Esophagus squamous epithelium (tissue), 5 donors: Measurements from ENCODE around the gene ERMP1. TPM values are rescaled to one million over a fixed set of nuclear protein-coding genes. Genes with fewer than 3 reads are reported as not detected.

ENCODE experiments used
- DNase-seq: peaks from one replicate; lab custom pipeline; 2025; lab: John Stamatoyannopoulos, UW
- H3K27ac ChIP-seq, 4 donors: fragments of 200-600 bp; sonication (generic); one replicate each; pipeline ENCODE4 v1.5.1; 2016 to 2019; ENCODE audit warnings: mild to moderate bottlenecking in 1 of 4
- H3K27me3 ChIP-seq, 4 donors: fragments of 200-600 bp; sonication (generic); 1 replicate in 3 of 4; 2 replicates in 1 of 4; pipeline versions ENCODE4 v1.5.1 to v1.6.0; 2017 to 2021; ENCODE audit warnings: antibody characterized with exemption in 1 of 4
- H3K36me3 ChIP-seq, 3 donors: fragments of 200-600 bp; sonication (generic); one replicate each; pipeline ENCODE4 v1.5.1; 2016 to 2019
- H3K4me1 ChIP-seq, 3 donors: fragments of 200-600 bp; sonication (generic); one replicate each; pipeline ENCODE4 v1.5.1; 2017 to 2019
- H3K4me3 ChIP-seq, 4 donors: fragments of 200-600 bp; sonication (generic); 1 replicate in 3 of 4; 2 replicates in 1 of 4; pipeline ENCODE4 v1.5.1; 2016 to 2019; ENCODE audit warnings: mild to moderate bottlenecking in 2 of 4, moderate library complexity in 1 of 4
- H3K9me3 ChIP-seq, 3 donors: fragments of 200-600 bp; sonication (generic); one replicate each; pipeline ENCODE4 v1.5.1; 2016 to 2019
- CTCF ChIP-seq, 6 experiments: fragments of 450-650 bp in 4 of 6; fragments of 200-600 bp in 2 of 6; sonication (generic) in 2 of 6; IDR thresholded peaks; one replicate each; pipeline ENCODE4 v1.5.1; 2016 to 2019; ENCODE audit warnings: antibody characterized with exemption in 6 of 6, mild to moderate bottlenecking in 4 of 6, moderate library complexity in 4 of 6
- POLR2A ChIP-seq, 4 donors: fragments of 450-650 bp; IDR thresholded peaks; one replicate each; pipeline ENCODE4 v1.6.1; 2017; ENCODE audit warnings: antibody characterized with exemption in 4 of 4, mild to moderate bottlenecking in 4 of 4, moderate library complexity in 3 of 4
- WGBS, 2 donors: methylation state at CpG; one replicate each; pipeline ENCODE4 v1.1.5; 2018; 5-methylcytosine and 5-hydroxymethylcytosine counted together
- intact Hi-C: fragments of 100-400 bp; cut with DNase I; formaldehyde crosslinking; loops from one replicate; pipeline ENCODE4 v1.15.0; 2022
- total RNA-seq, 4 donors: library from RNA; depleted of rRNA; stranded (reverse); fragments of >200 nt; gene quantifications; one replicate each; pipeline ENCODE4 v1.1.0, GENCODE V29; 2016
- donor health status: DM: yes; HTN: yes; CAD: no.

Gene ERMP1
- total RNA-seq, 4 donors from 2014 or later = 24.4 to 38.2 (median 29.9) TPM

DNA sequence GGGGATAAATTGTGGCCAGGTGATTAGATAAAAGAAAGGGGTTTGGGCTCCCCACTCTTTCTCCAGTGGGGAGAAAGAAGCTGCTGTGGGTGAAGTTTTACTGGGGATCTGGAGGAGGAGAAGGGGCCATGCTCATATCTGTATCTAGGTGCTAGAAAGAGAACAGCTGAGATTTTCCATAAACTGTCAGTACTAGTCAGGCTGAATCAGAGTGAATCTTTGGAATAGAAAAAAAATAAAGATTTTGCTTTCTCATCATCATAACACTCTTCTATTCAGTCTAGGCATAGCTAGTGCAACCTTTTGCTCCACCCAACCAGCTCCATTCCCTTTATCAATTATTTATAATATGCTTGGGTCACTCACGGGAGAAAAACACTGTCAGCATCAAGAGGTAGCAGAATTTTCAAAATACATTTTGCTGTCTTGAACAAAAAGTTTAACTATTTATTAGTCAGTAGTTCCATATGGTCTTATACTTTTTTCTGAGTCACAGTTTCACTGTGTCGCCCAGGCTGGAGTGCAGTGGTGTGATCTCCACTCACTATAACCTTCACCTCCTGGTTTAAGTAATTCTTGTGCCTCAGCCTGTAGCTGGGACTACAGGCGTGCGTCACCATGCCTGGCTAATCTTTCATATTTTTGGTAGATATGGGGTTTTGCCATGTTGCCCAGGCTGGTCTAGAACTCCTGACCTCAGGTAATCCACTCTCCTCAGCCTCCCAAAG, 21.3 kb upstream of the ERMP1 start:
- Histone ChIP-seq H3K4me1 (peaks cover 5 to 27% (median 14%) of the 10 kb centered on the region in 3 donors), H3K9me3 (no peaks in the 10 kb centered on the region), H3K4me3 (no peak overlapping the region), H3K27me3 (no peaks in the 10 kb centered on the region), H3K36me3 (peaks cover 0 to 8% (median 0%) of the 10 kb centered on the region in 3 donors), H3K27ac (no peak overlapping the region)
- no peak for DNase-seq
- intact Hi-C loops = no loop called here
- WGBS, 2 donors = 86 to 93% methylated on average over 4 of the region's 4 CpGs
- TF ChIP-seq POLR2A (IDR thresholded peaks at IDR 0.05) (no peak), CTCF (IDR thresholded peaks at IDR 0.05) (no peak)

DNA sequence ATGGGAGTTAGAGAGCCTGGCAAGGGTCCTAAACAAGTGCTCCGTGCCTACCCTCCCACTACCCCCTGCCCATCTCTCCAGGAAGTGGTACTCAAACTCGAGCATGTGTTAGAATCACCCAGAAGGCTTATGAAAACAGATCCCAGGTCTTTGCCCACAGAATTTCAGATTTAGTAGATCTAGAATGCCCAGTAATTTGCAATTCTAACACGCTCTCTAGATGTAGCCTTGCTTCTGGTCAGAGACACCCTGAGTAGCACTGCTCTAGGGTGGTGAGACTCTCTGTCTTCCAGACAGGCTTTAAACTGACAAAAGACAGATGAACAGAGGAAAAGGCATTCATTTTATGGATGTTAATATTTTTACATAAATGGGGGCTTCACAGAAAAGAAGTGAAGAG, 20.7 kb upstream of the ERMP1 start:
- WGBS, 2 donors = 65 to 86% methylated on average over 3 of the region's 3 CpGs
- peaks cover 0 to 8% (median 0%) of the 10 kb centered on the region in 3 donors for H3K36me3 ChIP-seq
- no peak overlapping the region for H3K4me3 ChIP-seq
- H3K9me3 ChIP-seq = no peaks in the 10 kb centered on the region
- H3K27ac ChIP-seq = no peak overlapping the region
- TF ChIP-seq POLR2A (IDR thresholded peaks at IDR 0.05) = no peak
- no peak for TF ChIP-seq CTCF (IDR thresholded peaks at IDR 0.05)
- peaks cover 5 to 27% (median 14%) of the 10 kb centered on the region in 3 donors for H3K4me1 ChIP-seq
- intact Hi-C loops = no loop called here
- no peaks in the 10 kb centered on the region for H3K27me3 ChIP-seq
- no peak for DNase-seq

DNA sequence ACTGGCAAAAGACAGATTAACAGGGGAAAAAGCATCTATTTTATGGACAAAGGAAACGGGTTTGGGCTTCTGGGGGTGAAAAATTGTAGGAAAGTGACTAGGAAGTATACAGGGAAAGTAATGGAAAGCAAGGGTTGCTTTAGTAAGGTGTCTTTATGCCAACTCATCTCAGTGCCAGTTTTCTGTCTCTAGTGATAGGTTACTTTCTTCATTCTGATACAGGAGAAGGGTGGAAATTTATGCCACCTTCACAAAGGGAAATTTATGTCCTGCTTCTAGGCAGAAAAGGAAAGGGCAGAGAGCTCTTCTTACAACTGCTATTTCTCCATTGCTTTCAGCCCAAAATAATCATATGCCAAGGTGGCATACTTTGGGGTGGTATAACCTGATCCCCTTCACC, 20.1 kb upstream of the ERMP1 start:
- 62 to 81% methylated on average over 1 of the region's 1 CpG for WGBS, 2 donors
- intact Hi-C loops = no loop called here
- Histone ChIP-seq H3K27me3 (no peaks in the 10 kb centered on the region), H3K9me3 (no peaks in the 10 kb centered on the region), H3K4me1 (peaks cover 5 to 27% (median 14%) of the 10 kb centered on the region in 3 donors), H3K27ac (no peak overlapping the region), H3K4me3 (no peak overlapping the region), H3K36me3 (peaks cover 0 to 8% (median 0%) of the 10 kb centered on the region in 3 donors)
- no peak for DNase-seq
- TF ChIP-seq POLR2A (IDR thresholded peaks at IDR 0.05) = no peak

- Histone ChIP-seq H3K4me1 (peaks cover 5 to 27% (median 14%) of the 10 kb centered on the region in 3 donors), H3K27ac (peak overlapping the region in 3 of 4 donors; percentile 28 to 73 (median 67)), H3K9me3 (no peaks in the 10 kb centered on the region), H3K4me3 (no peak overlapping the region), H3K36me3 (peaks cover 0 to 7% (median 0%) of the 10 kb centered on the region in 3 donors), H3K27me3 (no peaks in the 10 kb centered on the region)
- intact Hi-C loops = no loop called here
- TF ChIP-seq POLR2A (IDR thresholded peaks at IDR 0.05) (no peak), CTCF (IDR thresholded peaks at IDR 0.05) (no peak)
- DNase-seq = no peak
- WGBS, 2 donors = 17 to 38% methylated on average over 2 of the region's 2 CpGs
Observed at GRCh38 chr9:5851445-5851844, 18.5 kb upstream of the ERMP1 start.

DNA sequence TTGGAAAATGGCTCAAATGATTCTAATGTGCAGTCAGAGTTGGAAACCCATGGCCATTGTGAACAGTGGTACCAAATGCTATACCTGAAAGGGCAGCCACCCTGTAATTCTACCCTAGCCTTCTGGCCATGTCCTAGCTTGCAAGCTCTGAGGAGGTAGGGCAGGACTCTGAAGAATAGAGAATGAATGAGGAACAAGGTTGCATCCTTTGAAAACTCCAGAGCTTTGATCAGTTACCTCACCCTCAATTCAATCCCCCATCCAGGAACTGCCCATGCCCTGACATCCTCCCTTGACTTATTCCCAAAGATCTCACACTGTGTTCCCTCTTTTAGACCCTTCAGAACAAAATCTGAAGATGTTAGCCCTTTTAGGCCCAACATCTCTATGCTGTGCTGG, 17.8 kb upstream of the ERMP1 start:
- no peaks in the 10 kb centered on the region for H3K27me3 ChIP-seq
- TF ChIP-seq POLR2A (IDR thresholded peaks at IDR 0.05) (no peak), CTCF (IDR thresholded peaks at IDR 0.05) (no peak)
- no peak for DNase-seq
- H3K36me3 ChIP-seq = peaks cover 0 to under 1% (median 0%) of the 10 kb centered on the region in 3 donors
- H3K4me1 ChIP-seq = peaks cover 5 to 27% (median 14%) of the 10 kb centered on the region in 3 donors
- intact Hi-C loops = no loop called here
- H3K4me3 ChIP-seq = no peak overlapping the region
- no peaks in the 10 kb centered on the region for H3K9me3 ChIP-seq
- peak overlapping the region in 3 of 4 donors; percentile 28 to 73 (median 57) for H3K27ac ChIP-seq
